ENCODE results near the gene LHFPL2. TPM values are rescaled to one million over a fixed set of nuclear protein-coding genes. Genes with fewer than 3 reads are reported as not detected.
A peak's percentile ranks its signal among the peaks of the same experiment; 100 is the strongest.

LHFPL2 gene
- total RNA-seq, 1 donor from 2014 or later, result 40.0 TPM

- no peak for DNase-seq (ENCODE audit: low read depth, low spot score)
These were observed 142.7 kb downstream of the LHFPL2 start for GRCh38 chr5:78505860-78506259.

GRCh38 chr5:78504704-78505677 lies 143.6 kb downstream of the LHFPL2 start:
- peak; percentile 100 for DNase-seq (ENCODE audit: low read depth, low spot score)

GRCh38 chr5:78503958-78504653 lies 144.5 kb downstream of the LHFPL2 start:
- DNase-seq (ENCODE audit: low read depth, low spot score), result no peak

- no peak for DNase-seq (ENCODE audit: low read depth, low spot score)
These were observed 146.9 kb downstream of the LHFPL2 start for GRCh38 chr5:78501411-78502352.

- DNase-seq (ENCODE audit: low read depth, low spot score), result no peak
These were observed 147.7 kb downstream of the LHFPL2 start for GRCh38 chr5:78500871-78501270.

GRCh38 chr5:78500028-78500427 lies 148.5 kb downstream of the LHFPL2 start:
- no peak for DNase-seq (ENCODE audit: low read depth, low spot score)

GRCh38 chr5:78499485-78499884 lies 149.1 kb downstream of the LHFPL2 start:
- no peak for DNase-seq (ENCODE audit: low read depth, low spot score)

- no peak for DNase-seq (ENCODE audit: low read depth, low spot score)
These were observed 150.7 kb downstream of the LHFPL2 start for GRCh38 chr5:78497573-78498533.

DNA sequence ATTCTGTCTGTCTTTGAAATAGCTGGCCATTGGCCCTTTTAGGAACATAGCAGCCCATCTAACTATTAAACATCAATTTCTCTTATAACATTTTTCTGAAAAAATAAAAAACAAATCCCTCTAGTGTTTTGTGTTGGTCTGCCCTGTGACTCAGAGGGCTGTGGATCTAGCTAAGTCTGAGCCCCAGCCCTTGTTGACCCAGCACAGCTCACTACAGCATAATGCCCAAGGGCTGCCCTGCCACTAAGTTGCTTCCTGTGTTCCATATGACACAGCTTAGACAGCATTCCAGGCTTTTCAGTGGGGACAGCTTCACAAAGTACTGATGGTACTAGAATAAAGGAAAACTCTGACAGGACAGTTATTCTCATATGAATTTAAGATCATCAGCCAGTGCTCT lies 152.2 kb downstream of the LHFPL2 start:
- DNase-seq (ENCODE audit: low read depth, low spot score), result no peak

DNA sequence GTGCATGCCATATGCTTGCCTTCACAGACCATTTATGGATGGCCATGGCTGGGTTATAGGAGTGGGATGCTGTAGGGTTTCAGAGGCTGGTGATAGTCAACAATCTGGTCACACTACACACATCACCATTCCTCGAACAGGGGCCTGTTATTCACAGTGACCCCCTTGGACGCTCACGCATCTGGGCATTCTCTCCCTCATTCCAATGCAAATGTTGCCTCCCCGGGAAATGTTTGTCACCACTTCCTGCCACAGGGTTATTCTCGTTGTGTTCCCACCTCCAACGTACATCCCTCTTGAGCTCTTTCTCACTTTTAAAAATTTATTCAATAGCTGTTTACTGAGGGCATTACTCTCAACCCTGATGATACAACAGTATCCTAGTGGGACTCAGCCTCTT lies 152.8 kb downstream of the LHFPL2 start:
- DNase-seq (ENCODE audit: low read depth, low spot score), result no peak

GRCh38 chr5:78492650-78493049 lies 155.9 kb downstream of the LHFPL2 start:
- DNase-seq (ENCODE audit: low read depth, low spot score), result no peak

DNA sequence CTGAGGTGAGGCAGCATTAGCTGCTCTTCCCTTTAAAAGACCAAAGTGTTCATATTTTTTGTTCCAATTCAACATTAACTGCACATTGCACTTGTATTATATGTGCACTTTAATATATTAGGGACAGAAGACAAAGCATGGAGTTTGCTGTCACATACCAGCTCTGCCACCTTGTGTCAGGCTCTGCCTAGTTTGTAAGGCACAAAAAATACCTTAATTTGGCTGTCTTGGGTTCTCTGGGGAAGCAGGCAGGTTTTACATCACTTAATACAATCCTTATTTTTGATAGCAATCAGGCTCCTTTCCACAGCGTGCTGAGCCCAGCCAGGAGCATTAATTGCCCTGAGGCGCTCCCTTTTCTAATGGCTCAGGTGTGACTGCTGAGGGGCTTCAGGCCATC lies 156.3 kb downstream of the LHFPL2 start:
- no peak for DNase-seq (ENCODE audit: low read depth, low spot score)

DNA sequence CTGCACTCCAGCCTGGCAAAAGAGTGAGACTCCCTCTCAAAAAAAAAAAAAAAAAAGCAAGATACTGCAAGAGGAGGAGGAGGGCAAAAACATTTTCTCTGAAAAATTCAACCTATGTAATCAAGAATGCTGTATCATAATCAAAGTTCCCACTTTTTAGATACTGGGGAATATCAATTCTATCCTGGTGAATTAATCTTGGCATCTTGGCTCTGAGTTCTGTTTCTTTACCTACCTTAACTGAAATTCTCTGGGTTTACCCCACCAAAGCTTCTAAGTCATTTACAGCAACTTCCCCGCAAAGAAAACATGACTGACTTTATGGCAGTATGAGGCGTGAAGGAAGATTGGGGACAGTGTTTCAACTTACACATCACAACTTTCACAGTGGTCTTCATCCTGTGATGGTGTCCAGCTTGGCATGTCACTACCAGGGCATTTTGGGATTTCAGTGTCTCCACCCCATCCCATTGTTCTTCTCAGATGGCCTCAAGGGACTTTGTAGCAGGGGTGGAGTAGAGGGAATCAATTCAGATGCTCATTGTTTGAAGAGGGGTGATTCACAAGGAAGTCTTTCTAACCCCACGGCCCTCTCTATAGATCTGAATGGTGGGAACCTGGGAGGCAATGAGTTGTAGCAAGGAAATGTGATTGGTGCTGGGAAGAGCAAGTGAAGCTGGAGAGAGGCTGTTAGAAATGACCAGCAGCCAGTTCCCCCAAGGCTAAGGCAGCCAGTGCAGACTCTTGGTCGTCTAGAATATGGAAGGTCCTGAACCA lies 157.7 kb downstream of the LHFPL2 start:
- no peak for DNase-seq (ENCODE audit: low read depth, low spot score)

GRCh38 chr5:78487846-78488245 lies 160.7 kb downstream of the LHFPL2 start:
- no peak for DNase-seq (ENCODE audit: low read depth, low spot score)

DNA sequence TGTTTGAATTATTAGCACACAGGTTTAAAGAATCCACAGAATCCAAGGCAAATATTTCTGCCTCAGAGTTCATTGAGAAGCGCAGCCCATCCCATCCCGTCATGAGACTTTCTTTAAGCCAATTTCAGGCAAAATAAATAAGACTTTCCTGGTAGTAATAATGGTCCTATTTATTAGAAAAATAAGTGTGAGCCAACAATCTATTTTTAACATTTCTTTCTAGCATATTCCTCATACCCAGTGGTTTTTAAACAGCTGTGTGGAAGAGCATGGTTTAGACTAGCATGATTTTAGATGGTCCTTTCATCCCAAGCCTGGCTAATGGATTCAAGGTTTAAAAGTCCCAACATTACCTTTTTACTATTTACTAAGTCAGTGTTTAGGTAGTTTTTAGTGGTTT lies 162.4 kb downstream of the LHFPL2 start:
- DNase-seq (ENCODE audit: low read depth, low spot score), result no peak

GRCh38 chr5:78483809-78484521 lies 164.6 kb downstream of the LHFPL2 start:
- no peak for DNase-seq (ENCODE audit: low read depth, low spot score)

DNA sequence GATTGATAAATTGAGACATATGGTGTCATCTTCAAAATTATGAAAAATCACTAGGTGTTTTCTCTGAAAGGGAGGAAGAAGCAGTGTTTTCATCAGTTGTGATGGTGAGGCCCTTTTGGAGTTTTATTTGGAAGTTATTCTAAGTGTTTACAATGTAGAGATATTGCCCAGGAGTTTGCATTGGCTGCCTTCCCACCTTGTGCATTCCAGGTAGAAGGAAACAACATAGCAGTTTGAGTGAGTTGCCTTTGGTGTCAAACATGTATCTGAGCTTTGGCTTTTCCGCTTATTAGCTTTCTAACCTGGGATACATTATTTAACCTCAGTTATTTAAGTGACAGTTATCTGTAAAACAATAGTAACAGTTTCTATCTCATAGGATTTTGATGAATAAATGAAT lies 165.6 kb downstream of the LHFPL2 start:
- DNase-seq (ENCODE audit: low read depth, low spot score), result no peak

DNA sequence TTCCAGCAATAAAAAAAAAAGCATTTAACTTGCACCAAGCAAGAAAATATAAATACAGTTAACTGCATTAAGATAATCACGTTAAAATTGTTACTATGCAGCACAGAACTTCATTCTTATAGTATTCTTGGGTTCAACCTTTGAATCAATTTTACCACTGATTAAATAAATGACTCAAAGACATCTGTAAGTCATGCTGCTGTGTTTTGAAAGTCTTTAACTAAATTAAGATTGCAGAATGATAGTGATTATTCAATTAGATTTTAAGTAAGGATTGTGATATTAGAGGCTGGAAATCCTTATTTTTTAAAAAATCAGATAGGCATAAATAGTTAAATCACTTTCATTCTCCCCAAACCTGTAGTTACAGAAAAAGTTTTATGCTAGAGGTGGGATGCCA lies 171.8 kb downstream of the LHFPL2 start:
- no peak for DNase-seq (ENCODE audit: low read depth, low spot score)

DNA sequence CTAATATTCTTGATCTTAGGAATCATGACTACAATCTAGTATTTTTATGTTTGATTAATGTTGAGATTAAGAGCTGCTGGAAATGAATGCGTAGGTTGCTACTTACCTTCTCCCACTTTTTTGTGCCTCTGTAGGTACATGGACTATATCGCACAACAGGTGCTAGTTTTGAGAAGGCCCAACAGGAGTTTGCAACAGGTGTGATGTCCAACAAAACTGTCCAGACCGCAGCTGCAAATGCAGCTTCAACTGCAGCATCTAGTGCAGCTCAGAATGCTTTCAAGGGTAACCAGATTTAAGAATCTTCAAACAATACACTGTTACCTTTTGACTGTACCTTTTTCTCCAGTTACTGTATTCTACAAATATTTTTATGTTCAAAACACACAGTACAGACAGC lies 173.2 kb downstream of the LHFPL2 start:
- no peak for DNase-seq (ENCODE audit: low read depth, low spot score)
